H9 (cell line): ENCODE results near the gene TYMP. TPM values are rescaled to one million over a fixed set of nuclear protein-coding genes. Genes with fewer than 3 reads are reported as not detected.

Experiments used
- DNase-seq: peaks from one replicate; pipeline ENCODE4 v3.0.0-alpha.2; 2017
- H2AFZ ChIP-seq: one replicate; pipeline ENCODE4 v1.6.1; 2013; ENCODE audit warnings: mild to moderate bottlenecking, low read length, control low read depth, moderate library complexity
- H2AK5ac ChIP-seq: 2 replicates; pipeline ENCODE4 v1.6.1; 2013; ENCODE audit warnings: low read length, control low read depth, mixed read lengths; ENCODE audit not compliant: insufficient read length
- H2BK120ac ChIP-seq: one replicate; pipeline ENCODE4 v1.6.1; 2013; ENCODE audit warnings: low read depth, mild to moderate bottlenecking, low read length, control low read depth, inconsistent platforms; ENCODE audit not compliant: poor library complexity, severe bottlenecking
- H2BK12ac ChIP-seq: 2 replicates; pipeline ENCODE4 v1.6.1; 2013; ENCODE audit warnings: low read length, control low read depth, mixed read lengths, low read depth; ENCODE audit not compliant: insufficient read length
- H2BK15ac ChIP-seq: 2 replicates; pipeline ENCODE4 v1.6.1; 2013; ENCODE audit warnings: low read depth, low read length, control low read depth
- H2BK20ac ChIP-seq: one replicate; pipeline ENCODE4 v1.6.1; 2013; ENCODE audit warnings: low read depth, mild to moderate bottlenecking, low read length, control low read depth, inconsistent platforms; ENCODE audit not compliant: poor library complexity, severe bottlenecking
- H2BK5ac ChIP-seq: 2 replicates; pipeline ENCODE4 v1.6.1; 2013; ENCODE audit warnings: low read length, control low read depth, mixed read lengths; ENCODE audit not compliant: insufficient read length
- H3K14ac ChIP-seq: 2 replicates; pipeline ENCODE4 v1.6.1; 2013; ENCODE audit warnings: low read length, control low read depth; ENCODE audit not compliant: insufficient read depth
- H3K18ac ChIP-seq: 2 replicates; pipeline ENCODE4 v1.6.1; 2013; ENCODE audit warnings: low read depth, mild to moderate bottlenecking, mixed read lengths, low read length, control low read depth; ENCODE audit not compliant: insufficient read length
- H3K23ac ChIP-seq: 2 replicates; pipeline ENCODE4 v1.6.1; 2013; ENCODE audit warnings: low read length, control low read depth, mixed read lengths, low read depth; ENCODE audit not compliant: insufficient read length
- H3K23me2 ChIP-seq: 2 replicates; pipeline ENCODE4 v1.6.1; 2013; ENCODE audit warnings: low read depth, mild to moderate bottlenecking, mixed read lengths, low read length, control low read depth; ENCODE audit not compliant: insufficient read length, poor library complexity, severe bottlenecking
- H3K27ac ChIP-seq: 2 replicates; pipeline ENCODE4 v1.5.1; 2013; ENCODE audit warnings: low read length, control low read depth, mixed read lengths, low read depth; ENCODE audit not compliant: insufficient read length
- H3K27me3 ChIP-seq: 2 replicates; pipeline ENCODE4 v1.6.1; 2013; ENCODE audit warnings: low read length, control low read depth, inconsistent platforms; ENCODE audit not compliant: insufficient read depth
- H3K4ac ChIP-seq: 2 replicates; pipeline ENCODE4 v1.6.1; 2013; ENCODE audit warnings: low read depth, mild to moderate bottlenecking, control low read depth, inconsistent platforms, low read length, moderate library complexity
- H3K4me1 ChIP-seq: 2 replicates; pipeline ENCODE4 v1.6.1; 2013; ENCODE audit warnings: low read length, control low read depth, inconsistent platforms; ENCODE audit not compliant: insufficient read depth
- H3K4me2 ChIP-seq: 2 replicates; pipeline ENCODE4 v1.6.1; 2013; ENCODE audit warnings: low read length, control low read depth, mixed read lengths; ENCODE audit not compliant: insufficient read length, insufficient read depth
- H3K56ac ChIP-seq: 2 replicates; pipeline ENCODE4 v1.6.1; 2013; ENCODE audit warnings: low read depth, mild to moderate bottlenecking, mixed read lengths, low read length, control low read depth; ENCODE audit not compliant: insufficient read length
- H3K79me1 ChIP-seq: 2 replicates; pipeline ENCODE4 v1.6.1; 2013; ENCODE audit warnings: low read depth, mild to moderate bottlenecking, moderate library complexity, low read length, control low read depth, inconsistent platforms; ENCODE audit not compliant: insufficient read depth, poor library complexity, severe bottlenecking
- H3K79me2 ChIP-seq: 2 replicates; pipeline ENCODE4 v1.6.1; 2013; ENCODE audit warnings: low read length, control low read depth, inconsistent platforms; ENCODE audit not compliant: insufficient read depth
- H3K9ac ChIP-seq: 2 replicates; pipeline ENCODE4 v1.6.1; 2013; ENCODE audit warnings: low read length, control low read depth, mixed read lengths; ENCODE audit not compliant: insufficient read length; ENCODE audit errors: extremely low read depth
- H3K9me3 ChIP-seq: one replicate; pipeline ENCODE4 v1.6.1; 2013; ENCODE audit warnings: low read depth, low read length, inconsistent platforms; ENCODE audit not compliant: control insufficient read depth
- H3T11ph ChIP-seq: one replicate; pipeline ENCODE4 v1.6.1; 2013; ENCODE audit warnings: mild to moderate bottlenecking, low read length, control low read depth, inconsistent platforms
- H4K20me1 ChIP-seq: one replicate; pipeline ENCODE4 v1.6.1; 2013; ENCODE audit not compliant: control insufficient read depth, insufficient read length, insufficient read depth
- H4K5ac ChIP-seq: 2 replicates; pipeline ENCODE4 v1.6.1; 2013; ENCODE audit warnings: low read depth, mild to moderate bottlenecking, mixed read lengths, low read length, control low read depth; ENCODE audit not compliant: insufficient read length
- H4K8ac ChIP-seq: replicated peaks from 2 replicates; pipeline ENCODE4 v1.6.1; 2013; ENCODE audit warnings: low read length, control low read depth, mixed read lengths, low read depth; ENCODE audit not compliant: insufficient read length
- H4K91ac ChIP-seq: 2 replicates; pipeline ENCODE4 v1.6.1; 2013; ENCODE audit warnings: low read depth, mild to moderate bottlenecking, moderate library complexity, mixed read lengths, low read length, control low read depth; ENCODE audit not compliant: insufficient read length
- H3K27ac Mint-ChIP-seq, 3 experiments: 2 replicates in 2 of 3; 3 replicates in 1 of 3; pipeline ENCODE4 v1.8.0; 2020 to 2021; ENCODE audit warnings: mixed read lengths in 3 of 3, mild to moderate bottlenecking in 1 of 3, moderate library complexity in 1 of 3
- H3K27me3 Mint-ChIP-seq: 2 replicates; pipeline ENCODE4 v1.8.0; 2021; ENCODE audit warnings: low read depth, mild to moderate bottlenecking, moderate library complexity, mixed read lengths
- H3K36me3 Mint-ChIP-seq, 3 experiments: 2 replicates in 2 of 3; 3 replicates in 1 of 3; pipeline ENCODE4 v1.8.0; 2020 to 2021; ENCODE audit warnings: low read depth in 3 of 3, mixed read lengths in 3 of 3; ENCODE audit not compliant: insufficient read depth in 1 of 3
- H3K4me1 Mint-ChIP-seq, 2 experiments: 2 replicates each; pipeline ENCODE4 v1.8.0; 2020; ENCODE audit warnings: mixed read lengths in 2 of 2
- H3K4me3 Mint-ChIP-seq, 2 experiments: 2 replicates in 1 of 2; 3 replicates in 1 of 2; pipeline ENCODE4 v1.8.0; 2020 to 2021; ENCODE audit warnings: mild to moderate bottlenecking in 2 of 2, mixed read lengths in 2 of 2, moderate library complexity in 1 of 2
- H3K9me3 Mint-ChIP-seq, 2 experiments: 2 replicates in 1 of 2; 3 replicates in 1 of 2; pipeline ENCODE4 v1.8.0; 2020; ENCODE audit warnings: mild to moderate bottlenecking in 2 of 2, mixed read lengths in 2 of 2, moderate library complexity in 1 of 2
- WGBS: extraction: QIAGEN DNeasy Blood & Tissue Kit; methylation state at CpG from one replicate; pipeline ENCODE4 v1.1.7; 2013; ENCODE audit warnings: missing lambda C conversion rate, low lambda C conversion rate, mixed read lengths; ENCODE audit not compliant: insufficient read length; ENCODE audit errors: extremely low coverage; 5-methylcytosine and 5-hydroxymethylcytosine counted together
- total RNA-seq: library from RNA; stranded (reverse); gene quantifications from 2 replicates; pipeline ENCODE4 v1.2.1, GENCODE V29; 2021
- TF ChIP-seq, protein P1 (sequence below): fragments of 200-600 bp; sonication (generic); conservative IDR thresholded peaks from 3 replicates; pipeline ENCODE4 v1.8.0; 2021; ENCODE audit warnings: antibody characterized with exemption, mild to moderate bottlenecking

Gene TYMP
- total RNA-seq, 1 experiment from 2014 or later = 1.0 TPM

- Histone ChIP-seq H3K27ac (no peak overlapping the region), H4K5ac (no peak overlapping the region), H4K20me1 (no peaks in the 10 kb centered on the region), H3K4ac (no peak overlapping the region), H3K56ac (no peak overlapping the region), H2BK12ac (no peak overlapping the region), H2AK5ac (no peak overlapping the region), H4K8ac (no peak overlapping the region), H3K79me1 (peaks cover 7% of the 10 kb centered on the region), H3K4me1 (no peaks in the 10 kb centered on the region), H3K23me2 (peaks cover 12% of the 10 kb centered on the region), H3K9me3 (no peaks in the 10 kb centered on the region), H2BK120ac (no peak overlapping the region), H3T11ph (no peak overlapping the region), H2AFZ (no peak overlapping the region), H2BK20ac (no peak overlapping the region), H3K23ac (no peak overlapping the region), H3K27me3 (no peaks in the 10 kb centered on the region), H3K14ac (peak overlapping the region; percentile 77), H2BK5ac (no peak overlapping the region), H2BK15ac (no peak overlapping the region), H3K9ac (peak overlapping the region; percentile 76), H3K79me2 (peaks cover 9% of the 10 kb centered on the region; the same call in 1 of the 2 replicates), H4K91ac (no peak overlapping the region), H3K4me2 (peak overlapping the region; percentile 93), H3K18ac (no peak overlapping the region)
- H3K9me3 Mint-ChIP-seq = no peaks in the 10 kb centered on the region
- peak overlapping the region; percentile 92 to 96 for H3K4me3 Mint-ChIP-seq
- TF ChIP-seq, protein P1, sequence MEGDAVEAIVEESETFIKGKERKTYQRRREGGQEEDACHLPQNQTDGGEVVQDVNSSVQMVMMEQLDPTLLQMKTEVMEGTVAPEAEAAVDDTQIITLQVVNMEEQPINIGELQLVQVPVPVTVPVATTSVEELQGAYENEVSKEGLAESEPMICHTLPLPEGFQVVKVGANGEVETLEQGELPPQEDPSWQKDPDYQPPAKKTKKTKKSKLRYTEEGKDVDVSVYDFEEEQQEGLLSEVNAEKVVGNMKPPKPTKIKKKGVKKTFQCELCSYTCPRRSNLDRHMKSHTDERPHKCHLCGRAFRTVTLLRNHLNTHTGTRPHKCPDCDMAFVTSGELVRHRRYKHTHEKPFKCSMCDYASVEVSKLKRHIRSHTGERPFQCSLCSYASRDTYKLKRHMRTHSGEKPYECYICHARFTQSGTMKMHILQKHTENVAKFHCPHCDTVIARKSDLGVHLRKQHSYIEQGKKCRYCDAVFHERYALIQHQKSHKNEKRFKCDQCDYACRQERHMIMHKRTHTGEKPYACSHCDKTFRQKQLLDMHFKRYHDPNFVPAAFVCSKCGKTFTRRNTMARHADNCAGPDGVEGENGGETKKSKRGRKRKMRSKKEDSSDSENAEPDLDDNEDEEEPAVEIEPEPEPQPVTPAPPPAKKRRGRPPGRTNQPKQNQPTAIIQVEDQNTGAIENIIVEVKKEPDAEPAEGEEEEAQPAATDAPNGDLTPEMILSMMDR = no peak
- peaks cover 10 to 14% of the 10 kb centered on the region in 2 experiments for H3K4me1 Mint-ChIP-seq
- WGBS = no CpG with 5 or more reads among the region's 21 CpGs
- peaks cover 0 to 3% (median 0%) of the 10 kb centered on the region in 3 experiments; a peak in 2 of 7 replicates for H3K36me3 Mint-ChIP-seq
- peak overlapping the region in 1 of 3 experiments; percentile 82; a peak in 2 of 7 replicates for H3K27ac Mint-ChIP-seq
- DNase-seq = peak; percentile 44
- no peaks in the 10 kb centered on the region for H3K27me3 Mint-ChIP-seq
These were observed 23.0 kb downstream of the TYMP start for GRCh38 chr22:50506611-50507420.
